ENCODE measurements around the gene CEMIP. TPM values are rescaled to one million over a fixed set of nuclear protein-coding genes. Genes with fewer than 3 reads are reported as not detected.

The CEMIP gene
- total RNA-seq, 1 experiment from 2014 or later: 3.1 TPM

DNA sequence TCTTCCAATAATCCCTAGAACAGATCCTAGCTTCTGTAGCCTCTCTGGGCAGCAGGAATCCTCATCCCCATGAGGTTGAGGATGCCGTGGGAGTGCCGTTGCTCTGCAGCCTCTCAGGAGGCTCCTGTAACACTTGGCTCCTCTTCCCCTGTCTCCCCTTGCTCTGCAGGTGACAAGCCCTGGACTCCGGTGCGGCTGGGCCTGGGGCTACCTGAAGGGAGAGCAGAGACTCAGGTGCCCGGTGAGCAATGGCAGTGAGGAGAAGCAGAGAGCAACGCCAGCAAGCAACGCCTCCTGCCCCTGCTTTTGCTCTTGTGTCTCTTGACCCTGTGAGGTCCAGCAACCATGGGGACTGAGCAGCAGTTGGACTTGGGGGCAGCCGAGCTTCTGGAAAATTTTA lies 91.2 kb downstream of the CEMIP start:
- ATAC-seq (no peak), DNase-seq (no peak)
- Histone ChIP-seq H3K9me2 (replicated peaks; ENCODE audit: low read length) (no peaks in the 10 kb centered on the region), H3K27ac (ENCODE audit: low read length) (no peak overlapping the region), H3K4me3 (ENCODE audit: low read length) (no peak overlapping the region), H2AFZ (ENCODE audit: low read length) (no peak overlapping the region), H3K36me3 (ENCODE audit: low read depth, low read length) (no peaks in the 10 kb centered on the region), H3K9me3 (ENCODE audit: low read length) (no peaks in the 10 kb centered on the region), H4K20me1 (ENCODE audit: low read length) (no peaks in the 10 kb centered on the region), H3K4me2 (ENCODE audit: low read length) (no peak overlapping the region), H3F3A (ENCODE audit: low read length, unreplicated experiment) (no peaks in the 10 kb centered on the region), H3K27me3 (ENCODE audit: low read length) (no peaks in the 10 kb centered on the region), H3K79me2 (ENCODE audit: low read length) (no peaks in the 10 kb centered on the region), H3K9ac (ENCODE audit: low read length) (no peak overlapping the region), H3K4me1 (ENCODE audit: insufficient read depth, low read length) (no peaks in the 10 kb centered on the region)
- ChIA-PET CTCF (no interaction called here), POLR2A (ENCODE audit: unreplicated experiment) (no interaction called here)
- TF ChIP-seq EZH2phosphoT487 (IDR thresholded peaks at IDR 0.05; ENCODE audit: borderline replicate concordance, low read length): no peak
- intact Hi-C loops (cut with micrococcal nuclease): no loop called here
- no TSS peak for BruUV-seq (replicated peaks)

DNA sequence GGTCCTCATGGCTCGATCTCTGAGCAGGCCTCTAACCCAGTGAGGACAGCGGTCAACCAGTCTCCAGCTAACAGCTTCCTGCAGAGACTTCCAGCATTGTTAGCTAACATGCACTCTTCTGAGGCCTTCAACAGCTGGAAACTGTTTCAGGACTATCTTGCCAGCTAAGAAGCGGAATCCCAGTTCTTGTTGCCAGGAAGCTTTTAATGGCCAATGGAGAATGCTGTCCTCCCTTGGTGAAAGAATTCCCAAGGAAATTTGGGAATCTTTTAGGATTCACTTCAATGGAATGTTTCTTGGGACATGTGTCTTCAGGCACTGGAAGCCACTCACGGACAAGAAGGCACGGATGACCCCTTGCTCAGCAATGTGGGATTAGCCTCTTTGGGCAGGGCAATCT lies 91.7 kb downstream of the CEMIP start:
- no peaks in the 10 kb centered on the region for H3F3A ChIP-seq (ENCODE audit: low read length, unreplicated experiment)
- H3K27ac ChIP-seq (ENCODE audit: low read length): no peak overlapping the region
- no TSS peak for BruUV-seq (replicated peaks)
- no peaks in the 10 kb centered on the region for H3K27me3 ChIP-seq (ENCODE audit: low read length)
- intact Hi-C loops (cut with micrococcal nuclease): no loop called here
- H3K4me2 ChIP-seq (ENCODE audit: low read length): no peak overlapping the region
- no peaks in the 10 kb centered on the region for H3K9me3 ChIP-seq (ENCODE audit: low read length)
- no peaks in the 10 kb centered on the region for H3K36me3 ChIP-seq (ENCODE audit: low read depth, low read length)
- no peaks in the 10 kb centered on the region for H3K9me2 ChIP-seq (replicated peaks; ENCODE audit: low read length)
- ChIA-PET POLR2A (ENCODE audit: unreplicated experiment) (no interaction called here), CTCF (no interaction called here)
- ATAC-seq (no peak), DNase-seq (no peak)
- H2AFZ ChIP-seq (ENCODE audit: low read length): no peak overlapping the region
- H3K9ac ChIP-seq (ENCODE audit: low read length): no peak overlapping the region
- H3K79me2 ChIP-seq (ENCODE audit: low read length): no peaks in the 10 kb centered on the region
- no peaks in the 10 kb centered on the region for H3K4me1 ChIP-seq (ENCODE audit: insufficient read depth, low read length)
- H4K20me1 ChIP-seq (ENCODE audit: low read length): no peaks in the 10 kb centered on the region
- TF ChIP-seq EZH2phosphoT487 (IDR thresholded peaks at IDR 0.05; ENCODE audit: borderline replicate concordance, low read length): no peak
- no peak for TF ChIP-seq EZH2 (IDR thresholded peaks at IDR 0.05; ENCODE audit: low read length, unreplicated experiment)
- TF ChIP-seq, protein P1, sequence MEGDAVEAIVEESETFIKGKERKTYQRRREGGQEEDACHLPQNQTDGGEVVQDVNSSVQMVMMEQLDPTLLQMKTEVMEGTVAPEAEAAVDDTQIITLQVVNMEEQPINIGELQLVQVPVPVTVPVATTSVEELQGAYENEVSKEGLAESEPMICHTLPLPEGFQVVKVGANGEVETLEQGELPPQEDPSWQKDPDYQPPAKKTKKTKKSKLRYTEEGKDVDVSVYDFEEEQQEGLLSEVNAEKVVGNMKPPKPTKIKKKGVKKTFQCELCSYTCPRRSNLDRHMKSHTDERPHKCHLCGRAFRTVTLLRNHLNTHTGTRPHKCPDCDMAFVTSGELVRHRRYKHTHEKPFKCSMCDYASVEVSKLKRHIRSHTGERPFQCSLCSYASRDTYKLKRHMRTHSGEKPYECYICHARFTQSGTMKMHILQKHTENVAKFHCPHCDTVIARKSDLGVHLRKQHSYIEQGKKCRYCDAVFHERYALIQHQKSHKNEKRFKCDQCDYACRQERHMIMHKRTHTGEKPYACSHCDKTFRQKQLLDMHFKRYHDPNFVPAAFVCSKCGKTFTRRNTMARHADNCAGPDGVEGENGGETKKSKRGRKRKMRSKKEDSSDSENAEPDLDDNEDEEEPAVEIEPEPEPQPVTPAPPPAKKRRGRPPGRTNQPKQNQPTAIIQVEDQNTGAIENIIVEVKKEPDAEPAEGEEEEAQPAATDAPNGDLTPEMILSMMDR (conservative IDR thresholded peaks at IDR 0.05; ENCODE audit: low read depth, low read length): no peak
- H3K4me3 ChIP-seq (ENCODE audit: low read length): no peak overlapping the region

DNA sequence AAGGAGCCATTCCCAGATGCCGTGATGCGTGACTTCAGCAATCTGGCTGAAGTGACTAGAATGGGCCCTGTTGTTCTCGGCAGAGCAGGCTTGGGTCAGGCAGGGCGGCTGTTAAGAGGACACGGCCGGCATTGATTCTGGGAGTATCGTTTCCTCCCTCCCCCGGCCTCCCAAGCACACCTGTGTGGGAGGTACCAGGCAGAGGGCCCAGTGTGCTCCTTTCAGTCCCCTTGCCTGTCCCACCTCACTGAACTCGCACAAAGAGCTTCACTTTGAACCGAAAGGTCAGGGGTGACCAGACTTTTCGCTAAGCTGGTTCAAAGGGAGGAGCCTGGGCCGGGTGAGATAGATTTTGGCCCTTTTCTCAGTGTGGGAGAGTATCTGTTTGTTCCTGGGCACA lies 92.7 kb downstream of the CEMIP start:
- CTCF ChIA-PET: no interaction called here
- no peak overlapping the region for H3K9ac ChIP-seq (ENCODE audit: low read length)
- H3K9me2 ChIP-seq (replicated peaks; ENCODE audit: low read length): no peaks in the 10 kb centered on the region
- H3K27ac ChIP-seq (ENCODE audit: low read length): no peak overlapping the region
- POLR2A ChIA-PET (ENCODE audit: unreplicated experiment): no interaction called here
- DNase-seq (no peak), ATAC-seq (no peak)
- no peak overlapping the region for H3K4me3 ChIP-seq (ENCODE audit: low read length)
- no peaks in the 10 kb centered on the region for H3K27me3 ChIP-seq (ENCODE audit: low read length)
- no TSS peak for BruUV-seq (replicated peaks)
- H3K4me1 ChIP-seq (ENCODE audit: insufficient read depth, low read length): no peaks in the 10 kb centered on the region
- no peak overlapping the region for H3K4me2 ChIP-seq (ENCODE audit: low read length)
- no peak overlapping the region for H2AFZ ChIP-seq (ENCODE audit: low read length)
- H3K79me2 ChIP-seq (ENCODE audit: low read length): no peaks in the 10 kb centered on the region
- TF ChIP-seq, protein P1 (conservative IDR thresholded peaks at IDR 0.05; ENCODE audit: low read depth, low read length): no peak
- no peak for TF ChIP-seq EZH2phosphoT487 (IDR thresholded peaks at IDR 0.05; ENCODE audit: borderline replicate concordance, low read length)
- TF ChIP-seq EZH2 (IDR thresholded peaks at IDR 0.05; ENCODE audit: low read length, unreplicated experiment): no peak
- no peaks in the 10 kb centered on the region for H3K36me3 ChIP-seq (ENCODE audit: low read depth, low read length)
- H3F3A ChIP-seq (ENCODE audit: low read length, unreplicated experiment): no peaks in the 10 kb centered on the region
- intact Hi-C loops (cut with micrococcal nuclease): no loop called here
- H3K9me3 ChIP-seq (ENCODE audit: low read length): no peaks in the 10 kb centered on the region
- no peaks in the 10 kb centered on the region for H4K20me1 ChIP-seq (ENCODE audit: low read length)

Data from PC-3 (cell line).